Kidney epithelial cell (primary cell): Measurements from ENCODE around the gene STK39. TPM values are rescaled to one million over a fixed set of nuclear protein-coding genes. Genes with fewer than 3 reads are reported as not detected.

Experiments used
- DNase-seq: peaks from one replicate; pipeline ENCODE4 v3.0.0-alpha.2; 2010; ENCODE audit warnings: low read depth
- H3K27me3 ChIP-seq: 2 replicates; pipeline ENCODE4 v1.6.0; 2011; ENCODE audit warnings: low read length; ENCODE audit not compliant: control insufficient read depth, insufficient read depth
- H3K36me3 ChIP-seq: 2 replicates; pipeline ENCODE4 v1.5.1; 2011; ENCODE audit warnings: low read length; ENCODE audit not compliant: control insufficient read depth, insufficient read depth
- H3K4me3 ChIP-seq: 2 replicates; pipeline ENCODE4 v1.5.1; 2011; ENCODE audit warnings: low read depth, mild to moderate bottlenecking, control low read depth, low read length
- CTCF ChIP-seq: IDR thresholded peaks from 2 replicates; pipeline ENCODE4 v1.5.1; 2011; ENCODE audit warnings: mild to moderate bottlenecking, moderate library complexity, low read length, control low read depth, inconsistent platforms; ENCODE audit not compliant: insufficient read depth, poor library complexity, severe bottlenecking
- total RNA-seq: library from RNA; depleted of rRNA; stranded (reverse); fragments of >200 nt; gene quantifications from 2 replicates; pipeline ENCODE4 v1.2.3, GENCODE V29; 2015

Gene STK39
- total RNA-seq, 1 donor from 2014 or later, result 30.1 TPM

GRCh38 chr2:167990062-167990461, 257.3 kb downstream of the STK39 start:
- Histone ChIP-seq H3K4me3 (no peak overlapping the region), H3K36me3 (no peaks in the 10 kb centered on the region), H3K27me3 (no peaks in the 10 kb centered on the region)
- no peak for TF ChIP-seq CTCF
- DNase-seq, result no peak

GRCh38 chr2:167988296-167988695, 259.1 kb downstream of the STK39 start:
- Histone ChIP-seq H3K4me3 (no peak overlapping the region), H3K27me3 (no peaks in the 10 kb centered on the region), H3K36me3 (no peaks in the 10 kb centered on the region)
- no peak for DNase-seq
- TF ChIP-seq CTCF, result no peak

- no peak for TF ChIP-seq CTCF
- H3K36me3 ChIP-seq, result no peaks in the 10 kb centered on the region
- H3K4me3 ChIP-seq, result no peak overlapping the region
- no peaks in the 10 kb centered on the region for H3K27me3 ChIP-seq
- no peak for DNase-seq
These were observed 259.8 kb downstream of the STK39 start for GRCh38 chr2:167987558-167987957.

GRCh38 chr2:167987026-167987425, 260.4 kb downstream of the STK39 start:
- no peak for TF ChIP-seq CTCF
- DNase-seq, result no peak
- H3K36me3 ChIP-seq, result no peaks in the 10 kb centered on the region
- no peak overlapping the region for H3K4me3 ChIP-seq
- no peaks in the 10 kb centered on the region for H3K27me3 ChIP-seq

- no peaks in the 10 kb centered on the region for H3K27me3 ChIP-seq
- no peaks in the 10 kb centered on the region for H3K36me3 ChIP-seq
- DNase-seq, result no peak
- H3K4me3 ChIP-seq, result no peak overlapping the region
- TF ChIP-seq CTCF, result no peak
These were observed 261.2 kb downstream of the STK39 start for GRCh38 chr2:167986223-167986622.

DNA sequence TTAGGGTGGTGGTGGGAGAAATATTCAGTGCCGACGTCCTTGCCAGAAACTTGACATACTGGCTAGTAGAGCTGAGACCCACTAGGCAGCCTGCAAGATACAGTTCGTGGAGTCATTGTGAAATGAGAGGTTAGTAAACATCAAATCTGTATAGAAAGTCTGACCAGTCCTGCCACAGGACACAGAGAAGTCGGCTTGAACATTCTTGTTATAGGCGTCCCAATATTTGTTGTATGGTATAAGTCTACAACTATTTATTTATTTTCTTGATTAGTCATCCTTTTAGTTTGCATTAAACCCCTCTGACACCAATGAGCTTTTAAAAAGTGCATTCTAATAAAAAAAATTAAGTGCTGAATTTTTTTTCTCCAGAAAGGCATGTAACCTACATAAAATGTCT, 265.4 kb downstream of the STK39 start:
- no peak for DNase-seq
- Histone ChIP-seq H3K36me3 (no peaks in the 10 kb centered on the region), H3K27me3 (no peaks in the 10 kb centered on the region), H3K4me3 (no peak overlapping the region)
- no peak for TF ChIP-seq CTCF
